IMR-90 (cell line): Measurements from ENCODE around the gene KRTAP5-3. TPM values are rescaled to one million over a fixed set of nuclear protein-coding genes. Genes with fewer than 3 reads are reported as not detected.

ENCODE experiments used
- ATAC-seq: fragments of 200-7000 bp; cut with Tn5 transposase; 2 replicates; pipeline ENCODE4 v1.9.1; 2020; ENCODE audit warnings: low read depth, mild to moderate bottlenecking, moderate library complexity
- BruUV-seq: library from RNA; stranded (reverse); fragments of 400-500 nt; replicated peaks from 2 replicates; lab custom pipeline; 2021; lab: Mats Ljungman, UMichigan
- CTCF ChIA-PET: fragments of 300-600 bp; formaldehyde crosslinking; extraction: SDS; loops from one replicate; lab custom pipeline; 2021; ENCODE audit warnings: antibody characterized with exemption; lab: Yijun Ruan, JAX
- POLR2A ChIA-PET: fragments of 300-600 bp; sonication (Branson Sonifier 250); formaldehyde crosslinking; loops from one replicate; lab custom pipeline; 2022; ENCODE audit warnings: antibody characterized with exemption; ENCODE audit not compliant: unreplicated experiment; lab: Charles Lee
- DNase-seq: peaks from one replicate; pipeline ENCODE4 v3.0.0; 2013
- H2AFZ ChIP-seq: replicated peaks from 2 replicates; pipeline ENCODE3; 2013; ENCODE audit warnings: low read length, mild to moderate bottlenecking; ENCODE audit not compliant: poor library complexity
- H2AK5ac ChIP-seq: 2 replicates; pipeline ENCODE4 v1.6.1; 2013; ENCODE audit warnings: low read depth, low read length, inconsistent platforms
- H2AK9ac ChIP-seq: replicated peaks from 2 replicates; pipeline ENCODE3; 2013; ENCODE audit warnings: mild to moderate bottlenecking, low read depth, low read length, moderate library complexity; ENCODE audit not compliant: poor library complexity
- H2BK120ac ChIP-seq: 2 replicates; pipeline ENCODE4 v1.6.1; 2013; ENCODE audit warnings: low read depth, low read length, inconsistent platforms
- H2BK15ac ChIP-seq: 3 replicates; pipeline ENCODE4 v1.6.1; 2013; ENCODE audit warnings: low read depth, low read length, inconsistent platforms
- H2BK20ac ChIP-seq: 2 replicates; pipeline ENCODE4 v1.6.1; 2013; ENCODE audit warnings: low read depth, mild to moderate bottlenecking, inconsistent platforms, low read length, moderate library complexity
- H2BK5ac ChIP-seq: 2 replicates; pipeline ENCODE4 v1.6.1; 2013; ENCODE audit warnings: mild to moderate bottlenecking, low read depth, low read length, inconsistent platforms; ENCODE audit not compliant: poor library complexity, severe bottlenecking
- H3K14ac ChIP-seq: replicated peaks from 2 replicates; pipeline ENCODE4 v1.6.1; 2013; ENCODE audit warnings: low read depth, low read length, inconsistent platforms
- H3K18ac ChIP-seq: 2 replicates; pipeline ENCODE4 v1.6.1; 2013; ENCODE audit warnings: low read depth, low read length, control low read depth
- H3K23ac ChIP-seq: 2 replicates; pipeline ENCODE4 v1.6.1; 2013; ENCODE audit warnings: low read depth, low read length, inconsistent platforms
- H3K27ac ChIP-seq: 2 replicates; pipeline ENCODE4 v1.5.1; 2013; ENCODE audit warnings: mild to moderate bottlenecking, control low read depth, low read length; ENCODE audit not compliant: insufficient read depth
- H3K27me3 ChIP-seq: 2 replicates; pipeline ENCODE4 v1.6.1; 2013; ENCODE audit warnings: low read length; ENCODE audit not compliant: control insufficient read depth, insufficient read depth
- H3K36me3 ChIP-seq: 2 replicates; pipeline ENCODE4 v1.6.1; 2013; ENCODE audit warnings: low read length, mixed read lengths; ENCODE audit not compliant: control insufficient read depth, insufficient read depth
- H3K4ac ChIP-seq: 2 replicates; pipeline ENCODE4 v1.6.1; 2013; ENCODE audit warnings: low read depth, low read length, inconsistent platforms
- H3K4me1 ChIP-seq: 2 replicates; pipeline ENCODE4 v1.6.1; 2013; ENCODE audit warnings: low read length, mixed read lengths; ENCODE audit not compliant: control insufficient read depth, insufficient read depth
- H3K4me2 ChIP-seq: 2 replicates; pipeline ENCODE4 v1.6.1; 2013; ENCODE audit warnings: low read depth, mild to moderate bottlenecking, control low read depth, low read length, moderate library complexity
- H3K4me3 ChIP-seq: 2 replicates; pipeline ENCODE4 v1.5.1; 2013; ENCODE audit warnings: low read depth, mild to moderate bottlenecking, control low read depth, low read length, moderate library complexity; ENCODE audit not compliant: insufficient read depth
- H3K56ac ChIP-seq: 2 replicates; pipeline ENCODE4 v1.6.1; 2013; ENCODE audit warnings: low read length, inconsistent platforms; ENCODE audit not compliant: insufficient read depth; ENCODE audit errors: extremely low read depth
- H3K79me1 ChIP-seq, 2 experiments: 2 replicates each; pipeline ENCODE4 v1.6.1; 2013; ENCODE audit warnings: low read length in 2 of 2, inconsistent platforms in 1 of 2, low read depth in 1 of 2
- H3K9ac ChIP-seq: 2 replicates; pipeline ENCODE4 v1.6.1; 2013; ENCODE audit warnings: low read depth, low read length, control low read depth
- H3K9me1 ChIP-seq: 2 replicates; pipeline ENCODE4 v1.6.1; 2013; ENCODE audit warnings: low read length, inconsistent platforms; ENCODE audit not compliant: insufficient read depth
- H3K9me3 ChIP-seq: 2 replicates; pipeline ENCODE4 v1.6.1; 2013; ENCODE audit warnings: low read length; ENCODE audit not compliant: control insufficient read depth, insufficient read depth
- H4K20me1 ChIP-seq: 2 replicates; pipeline ENCODE4 v1.6.1; 2013; ENCODE audit warnings: low read length, inconsistent platforms; ENCODE audit not compliant: insufficient read depth
- H4K5ac ChIP-seq: 2 replicates; pipeline ENCODE4 v1.6.1; 2013; ENCODE audit warnings: mild to moderate bottlenecking, low read depth, low read length, control low read depth
- H4K8ac ChIP-seq, 2 experiments: 2 replicates each; pipeline ENCODE4 v1.6.1; 2013; ENCODE audit warnings: low read depth in 2 of 2, low read length in 2 of 2, control low read depth in 1 of 2, inconsistent platforms in 1 of 2
- H4K91ac ChIP-seq: 2 replicates; pipeline ENCODE4 v1.6.1; 2013; ENCODE audit warnings: low read depth, low read length, inconsistent platforms; ENCODE audit not compliant: insufficient read depth
- BHLHE40 ChIP-seq: fragments of 150-350 bp; IDR thresholded peaks from 2 replicates; pipeline ENCODE4 v1.6.1; 2016; ENCODE audit warnings: mild to moderate bottlenecking, low read depth, low read length
- CHD1 ChIP-seq: IDR thresholded peaks from 2 replicates; pipeline ENCODE4 v1.6.1; 2012; ENCODE audit warnings: low read depth, low read length, improper control_type of control experiment
- CTCF ChIP-seq: conservative IDR thresholded peaks from 2 replicates; pipeline ENCODE4 v1.5.1; 2012; ENCODE audit warnings: mild to moderate bottlenecking, low read depth, low read length, improper control_type of control experiment
- FOS ChIP-seq: fragments of 150-350 bp; IDR thresholded peaks from 2 replicates; pipeline ENCODE4 v1.6.1; 2016; ENCODE audit warnings: low read depth, low read length
- POLR2A ChIP-seq: IDR thresholded peaks from 2 replicates; pipeline ENCODE4 v1.6.1; 2012; ENCODE audit warnings: mild to moderate bottlenecking, low read depth, low read length
- RAD21 ChIP-seq: IDR thresholded peaks from 2 replicates; pipeline ENCODE4 v1.6.1; 2012; ENCODE audit warnings: low read length, improper control_type of control experiment
- RCOR1 ChIP-seq: IDR thresholded peaks from 2 replicates; pipeline ENCODE4 v1.6.1; 2012; ENCODE audit warnings: mild to moderate bottlenecking, low read length, improper control_type of control experiment; ENCODE audit not compliant: insufficient replicate concordance
- SMC3 ChIP-seq: fragments of 150-350 bp; IDR thresholded peaks from 2 replicates; pipeline ENCODE4 v1.6.1; 2016; ENCODE audit warnings: low read depth, mild to moderate bottlenecking, antibody characterized with exemption, low read length, moderate library complexity
- WGBS, 2 experiments: methylation state at CpG; one replicate each; pipeline versions ENCODE4 v1.1.5 to v1.1.7; 2013; ENCODE audit warnings: missing lambda C conversion rate in 2 of 2; ENCODE audit not compliant: insufficient read length in 1 of 2; ENCODE audit errors: extremely low coverage in 2 of 2; 5-methylcytosine and 5-hydroxymethylcytosine counted together
- dilution Hi-C: fragments of 300-500 bp; cut with HindIII; formaldehyde crosslinking; loops from one replicate; pipeline ENCODE4 v1.14.3; 2018; ENCODE audit warnings: low sequenced_read_pairs; ENCODE audit not compliant: unreplicated experiment
- in situ Hi-C: fragments of 300-500 bp; cut with MboI; formaldehyde crosslinking; loops from 3 replicates; pipeline ENCODE4 v1.14.3; 2019; ENCODE audit warnings: low sequenced_read_pairs, inconsistent platforms, mixed read lengths
- intact Hi-C: fragments of 100-400 bp; cut with micrococcal nuclease; formaldehyde crosslinking; loops from 2 replicates; pipeline ENCODE4 v1.10.0; 2022
- polyA plus RNA-seq, 3 experiments: library from polyadenylated mRNA; depleted of rRNA; stranded (reverse); fragments of >200 nt; gene quantifications; 2 replicates each; pipeline ENCODE4 v1.2.3, GENCODE V29; 2012; ENCODE audit warnings: low replicate concordance in 1 of 3
- total RNA-seq: library from RNA; depleted of rRNA; stranded (reverse); fragments of >200 nt; gene quantifications from 2 replicates; pipeline ENCODE4 v1.2.3, GENCODE V29; 2012

The KRTAP5-3 gene
- total and polyA plus RNA-seq, 2 of the 4 experiments (the other 2 are of a cell fraction): not detected

- Histone ChIP-seq H2BK120ac (no peak overlapping the region), H3K9me3 (no peaks in the 10 kb centered on the region), H3K9ac (no peak overlapping the region), H2AK9ac (no peak overlapping the region), H3K9me1 (no peaks in the 10 kb centered on the region), H2BK20ac (no peak overlapping the region), H3K56ac (no peak overlapping the region), H3K18ac (no peak overlapping the region), H4K20me1 (no peaks in the 10 kb centered on the region; the same call in 1 of the 2 replicates), H2AFZ (no peak overlapping the region), H3K27me3 (peaks cover 64% of the 10 kb centered on the region), H2BK5ac (no peak overlapping the region), H3K23ac (no peak overlapping the region), H3K4ac (no peak overlapping the region), H2AK5ac (no peak overlapping the region), H3K14ac (no peak overlapping the region), H2BK15ac (no peak overlapping the region), H3K4me2 (no peak overlapping the region), H4K5ac (no peak overlapping the region), H4K91ac (no peak overlapping the region), H3K36me3 (no peaks in the 10 kb centered on the region), H3K4me1 (no peaks in the 10 kb centered on the region), H3K4me3 (no peak overlapping the region), H3K27ac (no peak overlapping the region), H4K8ac (no peak overlapping the region), H3K79me1 (no peaks in the 10 kb centered on the region)
- no CpG with 5 or more reads among the region's 19 CpGs for WGBS, 2 experiments
- ChIA-PET CTCF (interaction anchor here (0.9 kb wide), 1 partner anchor 364 kb away, joined by 3 read pairs; no protein-coding TSS in a partner anchor), POLR2A (no interaction called here)
- intact Hi-C loops: no loop called here
- no peak for ATAC-seq
- DNase-seq: no peak
- dilution Hi-C loops: no loop called here
- no TSS peak for BruUV-seq
- in situ Hi-C loops: no loop called here
- TF ChIP-seq RCOR1 (no peak), SMC3 (no peak), FOS (no peak), POLR2A (no peak), CHD1 (no peak), RAD21 (no peak), BHLHE40 (no peak), CTCF (no peak)
These were observed 28.2 kb upstream of the KRTAP5-3 start for GRCh38 chr11:1636291-1636950.
